Liver (tissue), 9 donors: Measurements from ENCODE around the gene RNF112. TPM values are rescaled to one million over a fixed set of nuclear protein-coding genes. Genes with fewer than 3 reads are reported as not detected.

ENCODE experiments used
- DNase-seq: peaks from one replicate; pipeline ENCODE4 v3.0.0-alpha.2; 2017; ENCODE audit warnings: low spot score
- H3K27ac ChIP-seq, 2 donors: one replicate each; pipeline ENCODE4 v1.7.0; 2013; ENCODE audit warnings: inconsistent platforms in 2 of 2, low read length in 2 of 2, control low read depth in 1 of 2, low read depth in 1 of 2, mild to moderate bottlenecking in 1 of 2
- H3K27me3 ChIP-seq, 4 donors: one replicate each; pipeline versions ENCODE4 v1.6.1 to v1.7.0; 2013; ENCODE audit warnings: low read length in 3 of 4, inconsistent platforms in 1 of 4, mild to moderate bottlenecking in 1 of 4, moderate library complexity in 1 of 4; ENCODE audit not compliant: control insufficient read depth in 4 of 4, insufficient read depth in 4 of 4
- H3K36me3 ChIP-seq, 4 donors: one replicate each; pipeline versions ENCODE4 v1.6.1 to v1.7.0; 2013; ENCODE audit warnings: low read length in 3 of 4, mild to moderate bottlenecking in 3 of 4, low read depth in 1 of 4, moderate library complexity in 1 of 4; ENCODE audit not compliant: control insufficient read depth in 4 of 4, insufficient read depth in 3 of 4
- H3K4me1 ChIP-seq, 4 donors: one replicate each; pipeline versions ENCODE4 v1.6.1 to v1.7.0; 2013; ENCODE audit warnings: low read length in 3 of 4, mild to moderate bottlenecking in 3 of 4, moderate library complexity in 1 of 4; ENCODE audit not compliant: control insufficient read depth in 4 of 4, insufficient read depth in 4 of 4
- H3K4me3 ChIP-seq, 3 donors: one replicate each; pipeline versions ENCODE4 v1.6.1 to v1.7.0; 2013; ENCODE audit warnings: low read length in 3 of 3, control low read depth in 1 of 3, low read depth in 1 of 3, mild to moderate bottlenecking in 1 of 3
- H3K9ac ChIP-seq, 2 donors: one replicate each; pipeline ENCODE4 v1.7.0; 2013; ENCODE audit warnings: low read length in 2 of 2, mild to moderate bottlenecking in 2 of 2, moderate library complexity in 2 of 2, control low read depth in 1 of 2, low read depth in 1 of 2
- H3K9me3 ChIP-seq, 4 donors: one replicate each; pipeline versions ENCODE4 v1.6.1 to v1.7.0; 2013; ENCODE audit warnings: low read length in 3 of 4; ENCODE audit not compliant: control insufficient read depth in 4 of 4
- CTCF ChIP-seq: fragments of 150-350 bp; IDR thresholded peaks from 2 replicates; pipeline ENCODE4 v1.5.1; 2017; ENCODE audit warnings: improper control_type of control experiment, low read depth, low read length; ENCODE audit not compliant: missing input control
- EGR1 ChIP-seq, 2 donors: IDR thresholded peaks; 2 replicates each; pipeline ENCODE4 v1.6.1; 2016 to 2018; ENCODE audit warnings: antibody characterized with exemption in 2 of 2, low read depth in 2 of 2
- FOXA1 ChIP-seq: IDR thresholded peaks from 2 replicates; pipeline ENCODE4 v1.6.1; 2016; ENCODE audit warnings: antibody characterized with exemption
- HNF4G ChIP-seq: IDR thresholded peaks from 2 replicates; pipeline ENCODE4 v1.6.1; 2016; ENCODE audit warnings: antibody characterized with exemption
- JUND ChIP-seq, 2 donors: IDR thresholded peaks; 2 replicates each; pipeline ENCODE4 v1.6.1; 2016; ENCODE audit warnings: antibody characterized with exemption in 2 of 2
- NR2F2 ChIP-seq: IDR thresholded peaks from 2 replicates; pipeline ENCODE4 v1.6.1; 2016; ENCODE audit warnings: antibody characterized with exemption
- RAD21 ChIP-seq, 2 donors: IDR thresholded peaks; 2 replicates each; pipeline ENCODE4 v1.6.1; 2016; ENCODE audit warnings: antibody characterized with exemption in 2 of 2, mild to moderate bottlenecking in 2 of 2
- REST ChIP-seq: IDR thresholded peaks from 2 replicates; pipeline ENCODE4 v1.6.1; 2016; ENCODE audit warnings: antibody characterized with exemption, mild to moderate bottlenecking
- SP1 ChIP-seq: IDR thresholded peaks from 2 replicates; pipeline ENCODE4 v1.6.1; 2018; ENCODE audit warnings: antibody characterized with exemption, mild to moderate bottlenecking
- TAF1 ChIP-seq: conservative IDR thresholded peaks from 2 replicates; pipeline ENCODE4 v1.6.1; 2016; ENCODE audit warnings: antibody characterized with exemption, mild to moderate bottlenecking
- YY1 ChIP-seq: IDR thresholded peaks from 2 replicates; pipeline ENCODE4 v1.6.1; 2016; ENCODE audit warnings: antibody characterized with exemption, mild to moderate bottlenecking
- whole genome bisulfite sequencing: extraction: QIAGEN DNeasy Blood & Tissue Kit; methylation state at CpG from one replicate; pipeline ENCODE4 v1.1.7; 2013; 5-methylcytosine and 5-hydroxymethylcytosine counted together
- polyA plus RNA-seq, 2 donors: library from polyadenylated mRNA; stranded (reverse) in 1 of 2; unstranded in 1 of 2; fragments of 200-250 nt in 1 of 2; fragments of >200 nt in 1 of 2; fragmentation: Nextera tagmentation in 1 of 2; extraction: Ambion mirVana in 1 of 2; gene quantifications; one replicate each; pipeline versions ENCODE4 v1.2.1 to v1.2.3, GENCODE V29; 2013 to 2015
- total RNA-seq, 2 donors: library from RNA; depleted of rRNA; stranded (reverse); fragments of >200 nt; gene quantifications; one replicate each; pipeline ENCODE4 v1.2.3, GENCODE V29; 2014
- TF ChIP-seq, protein P1 (sequence below): IDR thresholded peaks from 2 replicates; pipeline ENCODE4 v1.6.1; 2016; ENCODE audit warnings: antibody characterized with exemption
- donor health status: healthy.
- donor health status: healthy.
- donor health status: healthy.
- donor health status: healthy.
- donor health status: healthy.

RNF112 gene
- total and polyA plus RNA-seq, 4 donors, result 0.04 to 0.42 (median 0.20) TPM

GRCh38 chr17:19388791-19389785 lies 21.9 kb upstream of the RNF112 start (continued):
- TF ChIP-seq CTCF, result no peak

DNA sequence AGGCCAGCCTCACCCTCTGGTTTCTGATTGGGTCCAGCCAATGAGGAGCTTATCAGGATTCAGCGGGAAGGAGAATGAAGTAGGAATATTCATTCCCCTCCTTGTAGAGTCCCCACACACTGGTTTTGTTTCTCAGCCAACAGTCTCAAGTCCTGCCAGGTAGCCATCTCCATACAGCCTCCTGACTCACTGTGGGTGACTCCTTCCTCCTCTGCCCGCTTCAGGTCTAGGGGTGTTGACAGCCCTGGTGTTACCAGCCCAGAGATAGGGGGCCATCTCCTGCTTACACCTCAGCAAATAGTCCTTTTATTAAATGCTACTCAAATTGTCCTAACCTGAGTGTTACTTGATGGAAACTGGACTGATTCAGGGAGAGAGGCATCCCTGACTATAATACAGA lies 20.1 kb upstream of the RNF112 start:
- DNase-seq, result no peak
- Histone ChIP-seq H3K4me1 (no peaks in the 10 kb centered on the region), H3K9me3 (no peaks in the 10 kb centered on the region), H3K27ac (no peak overlapping the region), H3K27me3 (no peaks in the 10 kb centered on the region), H3K4me3 (no peak overlapping the region), H3K36me3 (no peaks in the 10 kb centered on the region), H3K9ac (no peak overlapping the region)
- WGBS, result 87% methylated on average over 2 of the region's 2 CpGs
- TF ChIP-seq JUND (IDR thresholded peaks at IDR 0.05) (no peak), HNF4G (no peak), TAF1 (no peak), REST (no peak), YY1 (no peak), FOXA1 (no peak), NR2F2 (no peak), RAD21 (IDR thresholded peaks at IDR 0.05) (no peak), SP1 (no peak), EGR1 (IDR thresholded peaks at IDR 0.05; ENCODE audit: low read depth in 2 of 2) (no peak), CTCF (no peak)
- TF ChIP-seq, protein P1, sequence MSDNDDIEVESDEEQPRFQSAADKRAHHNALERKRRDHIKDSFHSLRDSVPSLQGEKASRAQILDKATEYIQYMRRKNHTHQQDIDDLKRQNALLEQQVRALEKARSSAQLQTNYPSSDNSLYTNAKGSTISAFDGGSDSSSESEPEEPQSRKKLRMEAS, result no peak
